Vagina (tissue), 2 donors: Measurements from ENCODE around the gene SS18L1.

ENCODE experiments used
- CTCF ChIP-seq, 3 experiments: fragments of 450-650 bp in 2 of 3; fragments of 200-600 bp in 1 of 3; sonication (generic) in 1 of 3; IDR thresholded peaks; one replicate each; pipeline ENCODE4 v1.5.1; 2017 to 2019; ENCODE audit warnings: antibody characterized with exemption in 3 of 3, mild to moderate bottlenecking in 2 of 3, moderate library complexity in 2 of 3
- POLR2A ChIP-seq, 2 donors: fragments of 450-650 bp; IDR thresholded peaks; one replicate each; pipeline ENCODE4 v1.6.1; 2017; ENCODE audit warnings: antibody characterized with exemption in 2 of 2, mild to moderate bottlenecking in 2 of 2, moderate library complexity in 2 of 2
- POLR2AphosphoS5 ChIP-seq, 2 donors: sonication (generic); formaldehyde crosslinking; IDR thresholded peaks; one replicate each; pipeline ENCODE4 v1.9.0; 2017; ENCODE audit warnings: antibody characterized with exemption in 2 of 2, mild to moderate bottlenecking in 2 of 2, low read depth in 1 of 2; ENCODE audit not compliant: insufficient read depth in 1 of 2

GRCh38 chr20:62225820-62226635 lies 82.5 kb downstream of the SS18L1 start:
- no peak for TF ChIP-seq POLR2A (IDR thresholded peaks at IDR 0.05)
- TF ChIP-seq CTCF (IDR thresholded peaks at IDR 0.05), result no peak
- no peak for TF ChIP-seq POLR2AphosphoS5 (IDR thresholded peaks at IDR 0.05; ENCODE audit: insufficient read depth in 1 of 2, low read depth in 1 of 2)
